Measurements from ENCODE around the gene ARL17B.
"Not testable (repeated sequence)": the region's sequence is repeated elsewhere in the genome, so short reads cannot be mapped to it uniquely, and the experiment has no call there.

Gene ARL17B

DNA sequence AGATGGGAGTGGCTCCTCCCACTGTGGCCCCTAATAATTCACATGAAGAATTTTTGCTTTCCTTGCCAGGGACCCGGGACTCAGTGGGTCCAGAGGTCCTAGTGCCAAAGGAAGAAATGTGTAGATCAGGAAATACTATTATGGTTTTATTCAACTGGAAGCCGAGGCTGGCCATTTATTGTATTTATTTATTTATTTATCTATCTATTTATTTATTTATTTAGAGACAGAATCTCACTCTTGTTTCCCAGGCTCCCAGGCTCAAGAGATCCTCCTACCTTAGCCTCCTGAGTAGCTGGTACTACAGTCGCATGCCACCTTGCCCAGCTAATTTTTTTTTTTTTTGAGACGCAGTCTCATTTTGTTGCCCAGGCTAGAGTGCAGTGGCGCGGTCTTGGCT is 107.4 kb downstream of the ARL17B start:
- not testable (repeated sequence) for DNase-seq (ENCODE audit: insufficient read length, low spot score); FAIRE-seq

DNA sequence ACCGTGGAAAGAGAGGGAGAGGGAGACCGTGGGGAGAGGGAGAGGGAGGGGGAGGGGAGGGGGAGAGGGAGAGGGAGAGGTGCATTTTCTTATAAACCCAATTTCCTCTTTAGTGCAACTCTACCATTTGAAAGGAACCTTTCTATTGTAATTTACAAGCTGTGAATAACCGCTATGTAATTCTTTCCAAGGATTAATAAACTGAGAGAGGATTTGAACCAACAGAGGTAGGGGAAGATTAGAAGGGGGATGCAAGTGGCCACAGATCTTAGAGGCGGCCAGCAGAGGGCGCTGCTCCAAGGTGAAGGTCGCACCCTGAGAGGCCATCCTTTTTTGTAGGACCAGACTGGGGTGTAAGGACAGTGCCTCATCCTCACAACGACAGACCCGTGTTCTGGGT is 107.8 kb downstream of the ARL17B start:
- peak; percentile 70 for DNase-seq (ENCODE audit: insufficient read length, low spot score)
- peak; percentile 72 for FAIRE-seq

DNA sequence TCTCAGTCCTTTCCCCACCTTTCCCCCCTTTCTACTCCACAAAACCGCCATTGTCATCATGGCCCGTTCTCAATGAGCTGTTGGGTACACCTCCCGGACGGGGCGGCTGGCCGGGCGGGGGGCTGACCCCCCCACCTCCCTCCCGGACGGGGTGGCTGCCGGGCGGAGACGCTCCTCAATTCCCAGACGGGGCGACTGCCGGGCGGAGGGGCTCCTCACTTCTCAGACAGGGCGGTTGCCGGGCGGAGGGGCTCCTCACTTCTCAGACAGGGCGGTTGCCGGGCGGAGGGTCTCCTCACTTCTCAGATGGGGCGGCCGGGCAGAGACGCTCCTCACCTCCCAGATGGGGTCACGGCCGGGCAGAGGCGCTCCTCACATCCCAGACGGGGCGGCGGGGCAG is 108.8 kb downstream of the ARL17B start:
- not testable (repeated sequence) for FAIRE-seq; DNase-seq (ENCODE audit: insufficient read length, low spot score)

DNA sequence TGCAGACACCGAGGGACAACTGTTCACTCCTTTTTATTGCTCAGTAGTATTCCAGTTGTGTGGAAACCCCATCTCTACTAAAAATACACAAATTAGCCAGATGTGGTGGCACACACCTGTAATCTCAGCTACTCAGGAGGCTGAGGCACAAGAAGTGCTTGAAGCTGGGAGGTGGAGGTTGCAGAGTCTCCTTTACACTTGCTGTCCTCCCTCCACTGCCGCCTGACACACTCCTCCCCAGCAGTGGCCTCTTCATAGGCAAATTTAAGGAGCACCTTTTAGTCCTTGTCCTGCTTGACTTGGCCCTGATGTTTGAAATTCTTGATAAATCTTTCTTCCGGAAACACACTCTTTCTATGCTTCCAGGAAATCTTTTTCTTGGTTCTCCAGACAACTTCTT is 112.4 kb downstream of the ARL17B start:
- not testable (repeated sequence) for DNase-seq (ENCODE audit: insufficient read length, low spot score); FAIRE-seq

DNA sequence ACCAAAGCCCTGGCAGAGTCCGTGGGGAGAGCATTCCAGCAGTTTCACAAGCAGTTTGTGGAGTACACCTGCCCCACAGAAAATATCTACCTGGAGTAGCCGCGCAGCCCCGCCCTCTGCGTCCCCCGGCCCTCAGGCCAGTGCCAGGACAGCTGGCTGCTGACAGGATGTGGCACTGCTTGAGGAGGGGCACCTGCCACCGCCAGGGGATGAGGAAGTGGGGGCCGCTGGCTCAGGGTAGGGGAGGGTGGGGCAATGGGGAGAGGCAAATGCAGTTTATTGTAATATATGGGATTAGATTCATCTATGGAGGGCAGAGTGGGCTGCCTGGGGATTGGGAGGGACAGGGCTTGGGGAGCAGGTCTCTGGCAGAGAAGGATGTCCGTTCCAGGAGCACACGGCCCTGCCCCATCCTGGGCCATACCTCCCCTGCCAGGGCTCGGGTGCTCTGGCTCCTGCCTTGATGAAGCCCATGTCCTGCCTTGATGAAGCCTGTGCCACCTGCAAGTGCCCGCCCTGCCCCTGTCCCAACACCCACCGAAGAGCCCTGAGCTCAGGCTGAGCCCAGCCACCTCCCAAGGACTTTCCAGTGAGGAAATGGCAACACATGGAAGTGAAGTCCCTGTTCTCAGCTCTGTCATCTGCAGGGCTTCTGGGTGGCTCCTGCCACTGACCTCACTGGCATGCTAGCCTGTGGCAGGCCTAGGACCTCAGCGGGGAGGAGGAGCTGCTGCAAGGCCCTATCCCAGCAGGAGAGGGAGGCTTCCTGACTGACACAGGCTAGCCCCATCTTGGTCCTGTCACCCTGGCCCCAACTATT is 116.4 kb downstream of the ARL17B start:
- FAIRE-seq; DNase-seq (ENCODE audit: insufficient read length, low spot score): not testable (repeated sequence)

DNA sequence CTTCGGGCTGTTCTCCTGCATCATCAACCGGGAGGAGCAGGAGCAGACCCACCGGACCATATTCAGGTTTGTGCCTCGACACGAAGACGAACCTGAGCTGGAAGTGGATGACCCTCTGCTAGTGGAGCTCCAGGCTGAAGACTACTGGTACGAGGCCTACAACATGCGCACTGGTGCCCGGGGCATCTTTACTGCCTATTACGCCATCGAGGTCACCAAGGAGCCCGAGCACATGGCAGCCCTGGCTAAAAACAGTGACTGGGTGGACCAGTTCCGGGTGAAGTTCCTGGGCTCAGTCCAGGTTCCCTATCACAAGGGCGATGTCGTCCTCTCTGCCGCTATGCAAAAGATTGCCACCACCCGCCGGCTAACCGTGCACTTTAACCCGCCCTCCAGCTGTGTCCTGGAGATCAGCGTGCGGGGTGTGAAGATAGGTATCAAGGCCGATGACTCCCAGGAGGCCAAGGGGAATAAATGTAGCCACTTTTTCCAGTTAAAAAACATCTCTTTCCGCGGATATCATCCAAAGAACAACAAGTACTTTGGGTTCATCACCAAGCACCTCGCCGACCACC is 117.1 kb downstream of the ARL17B start:
- not testable (repeated sequence) for DNase-seq (ENCODE audit: insufficient read length, low spot score); FAIRE-seq

DNA sequence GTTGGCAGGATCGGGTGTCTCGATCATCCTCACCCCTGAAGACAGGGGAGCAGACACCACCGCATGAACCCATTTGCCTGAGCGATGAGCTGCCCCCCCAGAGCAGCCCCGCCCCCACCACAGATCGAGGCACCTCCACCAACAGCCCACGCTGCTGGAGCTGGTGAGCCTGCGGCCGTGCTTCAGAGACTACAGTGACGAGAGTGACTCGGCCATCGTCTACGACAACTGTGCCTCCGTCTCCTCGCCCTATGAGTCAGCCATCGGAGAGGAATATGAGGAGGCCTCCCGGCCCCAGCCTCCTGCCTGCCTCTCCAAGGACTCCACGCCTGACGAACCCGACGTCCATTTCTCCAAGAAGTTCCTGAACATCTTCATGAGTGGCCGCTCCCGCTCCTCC is 117.6 kb downstream of the ARL17B start:
- not testable (repeated sequence) for DNase-seq (ENCODE audit: insufficient read length, low spot score); FAIRE-seq

DNA sequence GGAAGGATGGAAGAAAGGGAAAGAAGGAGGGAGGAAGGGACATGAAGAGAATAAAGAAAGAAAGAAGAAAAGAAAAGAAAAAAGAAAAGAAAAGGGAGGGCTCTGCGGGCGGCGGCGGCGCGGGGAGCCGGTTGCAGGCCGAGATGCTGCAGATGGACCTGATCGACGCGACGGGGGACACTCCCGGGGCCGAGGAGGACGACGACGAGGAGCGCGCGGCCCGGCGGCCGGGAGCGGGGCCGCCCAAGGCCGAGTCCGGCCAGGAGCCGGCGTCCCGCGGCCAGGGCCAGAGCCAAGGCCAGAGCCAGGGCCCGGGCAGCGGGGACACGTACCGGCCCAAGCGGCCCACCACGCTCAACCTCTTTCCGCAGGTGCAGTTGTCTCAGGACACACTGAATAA is 118.1 kb downstream of the ARL17B start:
- DNase-seq (ENCODE audit: insufficient read length, low spot score); FAIRE-seq: not testable (repeated sequence)

DNA sequence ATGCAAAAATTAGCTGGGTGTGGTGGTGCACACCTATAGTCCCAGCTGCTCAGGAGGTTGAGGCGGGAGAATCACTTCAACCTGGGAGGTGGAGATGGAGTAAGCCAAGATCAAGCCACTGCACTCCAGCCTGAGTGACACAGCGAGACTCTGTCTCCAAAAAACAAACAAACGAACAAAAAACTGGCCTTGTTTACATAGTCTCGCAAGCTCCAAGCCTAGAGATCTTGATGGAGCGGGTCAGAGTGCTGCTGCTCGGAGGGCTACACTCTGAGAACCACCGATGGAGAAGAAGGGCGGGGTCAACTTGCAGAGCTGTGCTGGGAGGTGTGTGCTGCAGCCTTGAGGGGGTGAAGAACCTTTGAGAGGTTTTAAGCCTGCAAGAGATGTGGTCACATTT is 130.2 kb downstream of the ARL17B start:
- FAIRE-seq: not testable (repeated sequence)

GRCh38 chr17:46225274-46225794 is 136.2 kb downstream of the ARL17B start:
- DNase-seq (ENCODE audit: insufficient read length, low spot score) (peak; percentile 79), FAIRE-seq (peak; percentile 73)

More for the DNA sequence above, 130.2 kb downstream of the ARL17B start:
- not testable (repeated sequence) for DNase-seq (ENCODE audit: insufficient read length, low spot score)

DNA sequence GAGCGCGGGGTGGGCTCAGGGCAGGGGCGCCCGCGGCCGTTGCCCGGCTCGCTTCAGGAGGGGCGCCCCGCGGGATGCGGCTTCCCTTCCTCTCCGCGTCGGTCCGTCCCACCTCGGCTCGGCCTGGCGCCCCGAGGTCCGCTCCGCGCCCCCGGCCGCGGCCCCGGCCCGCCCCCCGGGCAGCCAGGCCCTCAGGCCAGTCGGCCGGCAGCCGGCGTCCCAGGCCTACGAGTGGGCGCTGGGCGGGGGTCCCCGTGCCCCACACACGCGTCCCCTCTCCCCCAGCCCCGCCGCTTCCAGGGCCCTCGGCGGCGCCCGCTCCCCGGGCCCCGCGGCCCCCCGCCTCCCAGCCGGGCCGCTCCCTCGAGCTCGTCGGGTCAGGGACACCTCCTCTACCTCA is 136.7 kb downstream of the ARL17B start:
- FAIRE-seq; DNase-seq (ENCODE audit: insufficient read length, low spot score): not testable (repeated sequence)
